Subcutaneous abdominal adipose tissue (tissue), 5 donors: ENCODE data around the gene BAIAP3.

Experiments
- H3K27ac ChIP-seq: one replicate; pipeline ENCODE4 v1.7.0; 2013; ENCODE audit warnings: low read depth, mild to moderate bottlenecking, inconsistent platforms, low read length, moderate library complexity
- H3K27me3 ChIP-seq, 5 donors: one replicate each; pipeline ENCODE4 v1.7.0; 2013; ENCODE audit warnings: low read length in 5 of 5, inconsistent platforms in 1 of 5; ENCODE audit not compliant: control insufficient read depth in 5 of 5, insufficient read depth in 4 of 5
- H3K36me3 ChIP-seq, 5 donors: one replicate each; pipeline ENCODE4 v1.7.0; 2013; ENCODE audit warnings: low read length in 5 of 5; ENCODE audit not compliant: control insufficient read depth in 5 of 5, insufficient read depth in 5 of 5
- H3K4me1 ChIP-seq, 5 donors: one replicate each; pipeline ENCODE4 v1.7.0; 2013; ENCODE audit warnings: low read length in 5 of 5, mild to moderate bottlenecking in 3 of 5, moderate library complexity in 1 of 5; ENCODE audit not compliant: control insufficient read depth in 5 of 5, insufficient read depth in 5 of 5
- H3K4me3 ChIP-seq, 5 donors: one replicate each; pipeline ENCODE4 v1.7.0; 2013; ENCODE audit warnings: low read length in 5 of 5, low read depth in 1 of 5
- H3K9ac ChIP-seq, 5 donors: one replicate each; pipeline ENCODE4 v1.7.0; 2013; ENCODE audit warnings: low read length in 5 of 5, mild to moderate bottlenecking in 4 of 5, moderate library complexity in 3 of 5
- H3K9me3 ChIP-seq, 5 donors: one replicate each; pipeline ENCODE4 v1.7.0; 2013; ENCODE audit warnings: low read length in 5 of 5; ENCODE audit not compliant: control insufficient read depth in 5 of 5
- donor health status: healthy.
- donor health status: healthy.
- donor health status: healthy.
- donor health status: healthy.
- donor health status: healthy.

Gene BAIAP3

DNA sequence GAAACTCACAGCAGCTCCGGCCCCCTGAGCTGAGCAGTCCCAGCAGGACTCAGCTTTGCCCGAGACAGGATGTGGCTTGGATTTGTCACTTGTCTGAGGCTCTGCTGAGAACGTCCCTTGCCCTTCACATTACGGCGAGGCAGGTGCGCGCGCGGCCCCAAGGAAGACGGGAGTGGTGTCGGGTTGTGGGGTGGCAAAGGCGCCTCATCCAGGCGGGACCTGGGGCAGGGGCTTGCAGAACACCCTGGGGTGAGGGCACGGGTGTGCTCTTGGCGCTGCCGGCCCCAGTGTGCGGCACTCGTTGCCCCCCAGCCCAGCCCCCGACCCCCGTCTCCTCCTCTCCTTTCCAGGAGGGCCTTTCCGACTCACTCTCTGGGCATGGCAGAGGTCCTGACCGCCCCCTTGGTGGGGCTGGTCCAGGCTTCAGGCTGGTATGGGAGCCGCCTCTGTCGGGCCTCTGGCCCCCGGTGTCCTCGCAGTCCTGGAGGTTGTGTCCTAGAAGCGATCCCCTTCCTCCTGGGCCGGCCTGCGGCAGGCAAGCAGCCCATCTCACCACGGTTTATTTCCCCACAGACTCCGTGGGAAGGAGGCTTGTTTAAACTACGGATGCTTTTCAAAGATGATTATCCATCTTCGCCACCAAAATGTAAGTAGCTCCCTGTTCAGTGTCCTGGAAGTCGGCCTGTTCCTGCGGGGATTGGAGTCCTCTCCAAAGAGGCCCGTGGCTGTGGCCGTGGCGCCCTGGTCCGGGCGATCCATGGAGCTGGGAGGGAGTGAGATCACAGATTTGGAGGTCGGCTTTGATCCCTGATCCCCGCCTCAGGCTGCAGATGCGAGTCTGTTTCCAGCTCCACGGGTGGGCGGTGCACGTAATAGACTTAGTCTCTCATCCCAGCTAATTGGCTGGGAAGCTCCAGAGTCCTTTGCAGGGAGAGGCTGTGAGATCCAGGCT lies 18.1 kb upstream of the BAIAP3 start:
- no peak overlapping the region for H3K9ac ChIP-seq
- H3K27ac ChIP-seq = no peak overlapping the region
- H3K4me3 ChIP-seq = no peak overlapping the region
- H3K27me3 ChIP-seq = no peaks in the 10 kb centered on the region
- H3K36me3 ChIP-seq = peaks cover 0 to 76% (median 72%) of the 10 kb centered on the region in 5 donors
- peaks cover 12 to 41% (median 28%) of the 10 kb centered on the region in 5 donors for H3K4me1 ChIP-seq
- H3K9me3 ChIP-seq = no peaks in the 10 kb centered on the region

DNA sequence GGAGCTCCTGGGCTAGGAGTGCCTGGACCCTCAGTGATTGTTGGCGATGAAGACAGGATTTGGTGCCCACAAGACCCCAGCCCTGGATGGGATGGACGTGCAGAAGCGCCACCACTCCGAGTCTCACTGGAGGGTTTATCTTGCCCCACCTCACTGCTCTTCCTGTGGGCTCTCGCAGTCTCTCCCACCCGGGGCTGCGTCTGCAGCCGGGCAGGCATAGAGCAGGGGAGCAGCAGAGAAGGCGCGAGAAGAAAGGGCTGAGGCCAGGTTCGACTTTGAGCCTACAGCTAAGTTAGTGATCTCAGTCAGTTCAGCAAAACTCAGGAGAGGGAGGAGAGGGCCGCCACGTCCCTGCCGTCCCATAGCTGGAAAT lies 17.4 kb upstream of the BAIAP3 start:
- Histone ChIP-seq H3K36me3 (peaks cover 0 to 83% (median 79%) of the 10 kb centered on the region in 5 donors), H3K27ac (no peak overlapping the region)

DNA sequence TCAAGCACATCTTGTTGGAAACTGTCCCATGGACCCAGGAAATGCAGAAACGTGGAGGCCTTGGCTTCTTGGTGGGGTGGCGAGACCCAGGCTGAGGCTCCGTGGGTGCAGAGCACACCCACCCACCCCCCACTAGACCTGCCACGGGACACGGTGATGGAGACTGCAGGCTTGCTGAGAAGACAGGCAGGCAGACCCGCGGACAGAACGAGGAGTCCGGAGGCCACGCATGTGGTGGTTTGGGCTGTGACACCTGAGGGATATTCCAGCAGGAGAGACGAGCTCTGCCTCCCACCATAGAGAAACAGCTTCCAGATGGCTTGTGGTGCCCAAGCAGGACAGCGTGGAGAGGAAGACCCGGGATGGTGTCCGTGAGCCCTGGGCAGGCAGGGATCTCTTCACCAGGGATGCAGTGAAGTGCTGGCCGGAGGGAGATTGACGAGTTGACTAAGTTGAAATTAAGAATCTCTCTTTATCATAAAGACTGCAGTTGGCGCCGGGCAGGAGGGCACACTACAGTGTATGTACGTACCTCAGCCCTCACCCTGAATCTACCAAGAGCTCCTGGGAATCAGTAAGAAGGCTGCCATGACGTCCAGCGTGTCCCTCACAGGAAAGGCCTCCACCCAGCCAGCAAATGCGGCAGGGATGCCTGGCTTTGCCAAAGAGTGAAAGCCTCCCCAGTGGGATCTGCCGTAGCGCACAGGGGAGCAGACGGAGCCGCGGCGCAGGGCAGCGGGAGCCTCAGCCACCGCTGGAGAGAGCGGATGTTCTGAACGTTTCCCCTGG lies 15.8 kb upstream of the BAIAP3 start:
- no peaks in the 10 kb centered on the region for H3K9me3 ChIP-seq
- no peak overlapping the region for H3K9ac ChIP-seq
- H3K36me3 ChIP-seq = peaks cover 0 to 90% (median 88%) of the 10 kb centered on the region in 5 donors
- no peak overlapping the region for H3K27ac ChIP-seq
- H3K4me3 ChIP-seq = no peak overlapping the region
- peaks cover 1 to 18% (median 5%) of the 10 kb centered on the region in 5 donors for H3K4me1 ChIP-seq
- H3K27me3 ChIP-seq = no peaks in the 10 kb centered on the region

More for the DNA sequence above, 17.4 kb upstream of the BAIAP3 start:
- no peaks in the 10 kb centered on the region for H3K9me3 ChIP-seq
- no peak overlapping the region for H3K4me3 ChIP-seq
- H3K27me3 ChIP-seq = no peaks in the 10 kb centered on the region
- no peak overlapping the region for H3K9ac ChIP-seq
- peaks cover 8 to 34% (median 22%) of the 10 kb centered on the region in 5 donors for H3K4me1 ChIP-seq

DNA sequence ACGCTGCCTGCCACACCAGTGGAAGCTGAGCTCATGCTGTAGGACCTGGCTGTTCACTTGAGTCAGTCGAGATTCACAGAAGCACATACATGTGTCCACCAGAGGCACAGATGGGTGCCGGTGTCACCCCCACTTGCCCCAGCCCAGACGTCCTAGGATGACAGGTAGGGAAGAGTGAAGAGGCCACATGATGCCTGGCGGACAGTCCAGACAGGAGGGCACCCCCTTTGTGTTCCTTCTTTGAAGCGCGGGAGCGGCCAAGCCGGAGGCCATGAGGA lies 15.2 kb upstream of the BAIAP3 start:
- no peaks in the 10 kb centered on the region for H3K9me3 ChIP-seq
- H3K4me1 ChIP-seq = peaks cover 0 to 13% (median under 1%) of the 10 kb centered on the region in 5 donors
- no peak overlapping the region for H3K27ac ChIP-seq
- H3K4me3 ChIP-seq = no peak overlapping the region
- H3K9ac ChIP-seq = no peak overlapping the region
- H3K36me3 ChIP-seq = peaks cover 0 to 88% (median 85%) of the 10 kb centered on the region in 5 donors
- no peaks in the 10 kb centered on the region for H3K27me3 ChIP-seq

DNA sequence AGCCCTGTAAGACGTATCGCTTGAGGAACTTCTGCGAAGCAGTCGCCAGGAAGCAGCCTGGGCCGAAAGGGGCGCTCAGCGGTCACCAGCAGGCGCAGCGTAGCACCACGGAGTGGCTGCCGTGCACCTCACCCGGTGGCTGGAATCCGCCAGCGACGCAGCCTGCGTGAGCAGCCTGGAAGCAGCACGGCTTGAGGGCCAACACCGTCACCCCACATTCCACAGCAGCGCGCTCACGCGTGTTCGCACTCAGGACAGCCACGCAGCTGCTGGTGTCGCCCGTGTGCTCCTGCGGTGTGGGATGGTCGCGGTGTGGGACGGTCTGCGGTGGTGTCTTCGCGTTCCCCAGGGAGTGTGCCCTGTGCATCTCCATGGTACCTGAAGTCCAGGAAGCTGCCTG lies 14.4 kb upstream of the BAIAP3 start:
- H3K4me3 ChIP-seq = no peak overlapping the region
- no peaks in the 10 kb centered on the region for H3K27me3 ChIP-seq
- H3K4me1 ChIP-seq = peaks cover 0 to 5% (median 0%) of the 10 kb centered on the region in 5 donors
- no peak overlapping the region for H3K27ac ChIP-seq
- peaks cover 0 to 93% (median 89%) of the 10 kb centered on the region in 5 donors for H3K36me3 ChIP-seq
- no peaks in the 10 kb centered on the region for H3K9me3 ChIP-seq
- no peak overlapping the region for H3K9ac ChIP-seq

DNA sequence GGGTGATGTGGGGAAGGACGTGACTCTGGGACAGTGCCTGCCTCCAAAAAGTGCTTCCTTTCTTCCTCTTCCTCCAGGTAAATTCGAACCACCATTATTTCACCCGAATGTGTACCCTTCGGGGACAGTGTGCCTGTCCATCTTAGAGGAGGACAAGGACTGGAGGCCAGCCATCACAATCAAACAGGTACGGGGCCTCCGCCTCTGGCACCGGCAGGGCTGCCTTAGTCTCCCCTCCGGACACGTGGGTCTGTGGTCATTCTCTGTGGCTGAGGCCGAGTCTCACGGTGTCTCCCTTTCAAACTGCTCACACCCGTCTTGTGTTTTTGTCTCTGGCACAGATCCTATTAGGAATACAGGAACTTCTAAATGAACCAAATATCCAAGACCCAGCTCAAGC lies 13.3 kb upstream of the BAIAP3 start:
- Histone ChIP-seq H3K9ac (no peak overlapping the region), H3K36me3 (peaks cover 0 to 93% (median 89%) of the 10 kb centered on the region in 5 donors), H3K4me1 (peaks cover 0 to 1% (median 0%) of the 10 kb centered on the region in 5 donors), H3K4me3 (no peak overlapping the region), H3K27ac (no peak overlapping the region), H3K9me3 (no peaks in the 10 kb centered on the region), H3K27me3 (no peaks in the 10 kb centered on the region)

DNA sequence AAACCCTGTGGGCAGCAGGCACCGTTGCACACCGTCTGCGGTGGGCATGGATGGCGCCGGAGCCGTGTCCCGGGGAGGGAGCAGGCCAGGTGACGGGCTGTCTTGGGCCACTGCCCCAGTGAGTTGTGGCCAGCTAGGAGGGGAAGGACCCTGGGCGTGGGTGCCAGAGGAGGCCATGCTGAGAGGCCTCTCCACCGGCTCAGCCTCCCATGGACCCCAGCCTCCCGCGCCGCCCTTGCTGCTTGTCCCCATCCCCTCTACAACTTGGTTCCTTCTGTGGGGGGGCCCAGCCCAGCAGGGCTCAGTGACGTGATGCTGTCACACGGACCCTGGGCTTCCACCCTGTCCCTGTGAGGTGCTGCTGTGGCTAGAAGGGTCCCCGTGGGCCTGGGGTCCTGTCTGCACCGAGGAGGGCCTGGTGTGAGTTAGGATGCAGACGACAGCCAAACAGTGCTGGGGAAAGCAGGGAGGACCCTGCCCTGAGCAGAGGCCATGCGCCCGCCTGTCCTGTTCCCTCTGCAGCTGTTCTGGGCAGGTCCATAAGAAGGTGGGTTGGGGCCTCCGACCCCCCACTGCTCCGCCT lies 12.7 kb upstream of the BAIAP3 start:
- H3K27ac ChIP-seq = no peak overlapping the region
- H3K4me3 ChIP-seq = no peak overlapping the region
- no peaks in the 10 kb centered on the region for H3K27me3 ChIP-seq
- H3K9me3 ChIP-seq = no peaks in the 10 kb centered on the region
- H3K36me3 ChIP-seq = peaks cover 0 to 93% (median 89%) of the 10 kb centered on the region in 5 donors
- H3K4me1 ChIP-seq = peaks cover 0 to 4% (median 1%) of the 10 kb centered on the region in 5 donors
- no peak overlapping the region for H3K9ac ChIP-seq

DNA sequence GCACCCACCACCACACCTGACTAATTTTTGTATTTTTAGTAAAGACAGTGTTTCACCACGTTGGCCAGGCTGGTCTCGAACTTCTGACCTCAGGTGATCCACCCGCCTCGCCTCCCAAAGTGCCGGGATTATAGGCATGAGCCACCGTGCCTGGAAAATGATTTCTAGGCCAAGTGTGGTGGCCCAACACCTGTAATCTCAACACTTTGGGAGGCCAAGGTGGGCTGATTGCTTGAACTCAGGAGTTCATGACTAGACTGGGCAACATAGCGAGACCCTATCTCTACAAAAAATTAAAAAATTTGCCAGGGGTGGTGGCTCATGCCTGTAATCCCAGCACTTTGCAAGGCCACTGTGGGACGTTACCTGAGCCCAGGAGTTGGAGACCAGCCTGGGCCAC lies 11.0 kb upstream of the BAIAP3 start:
- Histone ChIP-seq H3K36me3 (peaks cover 0 to 79% (median 74%) of the 10 kb centered on the region in 5 donors), H3K4me3 (no peak overlapping the region), H3K9me3 (no peaks in the 10 kb centered on the region), H3K9ac (no peak overlapping the region), H3K27me3 (no peaks in the 10 kb centered on the region), H3K27ac (no peak overlapping the region), H3K4me1 (peaks cover 0 to 8% (median 1%) of the 10 kb centered on the region in 5 donors)

DNA sequence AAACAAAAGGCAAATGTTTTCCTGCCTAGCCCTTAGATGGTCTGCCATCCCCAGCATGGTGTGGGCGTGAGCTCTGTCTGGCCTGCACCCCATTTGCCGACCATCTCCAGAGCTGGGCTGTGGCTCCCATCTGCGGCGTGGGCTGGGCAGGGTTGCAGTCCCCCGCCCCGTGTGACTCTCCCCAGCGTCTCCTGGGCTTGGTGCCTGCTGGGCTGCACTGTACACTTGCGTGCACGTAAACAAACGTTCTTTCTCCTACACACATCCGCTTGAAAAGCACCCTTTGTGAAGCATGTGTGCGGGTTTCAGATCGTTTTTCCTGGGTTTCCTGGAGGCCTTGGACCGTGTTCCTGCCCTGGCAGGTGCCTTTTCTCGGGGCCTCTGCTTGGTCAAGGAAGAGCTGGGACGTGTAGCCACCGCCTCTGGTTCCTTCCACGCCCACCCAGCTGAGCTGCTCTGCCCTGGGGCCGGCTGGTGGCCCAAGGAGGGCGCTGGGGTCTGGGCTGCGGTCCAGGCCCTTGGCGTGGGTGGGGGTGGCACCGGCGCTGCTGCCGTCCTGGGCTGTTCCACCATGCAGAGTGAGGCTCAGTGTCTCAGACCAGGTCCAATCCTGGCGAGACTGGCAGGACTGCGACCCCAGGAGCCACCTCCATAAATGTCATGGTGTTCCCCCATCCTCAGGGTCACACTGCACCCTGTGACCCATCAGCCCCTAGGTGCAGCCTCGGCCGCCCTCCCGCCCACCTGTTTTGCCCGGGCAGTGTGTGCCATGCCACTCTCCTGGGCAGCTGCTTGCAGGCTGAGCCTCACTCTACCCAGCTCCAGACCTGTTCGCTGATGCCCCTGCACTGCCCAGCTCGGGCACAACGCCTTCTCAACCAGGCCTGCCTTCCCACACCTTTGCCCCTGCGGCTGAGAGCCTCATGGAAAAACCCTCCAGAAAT lies 9.9 kb upstream of the BAIAP3 start:
- Histone ChIP-seq H3K9ac (no peak overlapping the region), H3K36me3 (peaks cover 0 to 68% (median 62%) of the 10 kb centered on the region in 5 donors), H3K27ac (no peak overlapping the region), H3K9me3 (no peaks in the 10 kb centered on the region), H3K27me3 (no peaks in the 10 kb centered on the region), H3K4me1 (peaks cover 0 to 8% (median 1%) of the 10 kb centered on the region in 5 donors), H3K4me3 (no peak overlapping the region)
